SU-DHL-6 (cell line): ENCODE results near the gene SZRD1.

Experiments
- H2AFZ ChIP-seq: fragments of 200-600 bp; sonication (generic); 2 replicates; pipeline ENCODE4 v1.6.1; 2014; ENCODE audit warnings: low read depth, mild to moderate bottlenecking, moderate library complexity, mixed read lengths, antibody characterized with exemption, low read length; ENCODE audit not compliant: severe bottlenecking
- H3F3A ChIP-seq: fragments of 200-600 bp; shearing (Covaris generic); 2 replicates; pipeline ENCODE4 v1.6.0; 2016; ENCODE audit warnings: antibody characterized with exemption, mild to moderate bottlenecking; ENCODE audit not compliant: insufficient read depth
- H3K27ac ChIP-seq: fragments of 200-600 bp; sonication (generic); 2 replicates; pipeline ENCODE4 v1.5.1; 2016; ENCODE audit warnings: low read depth, mild to moderate bottlenecking, low read length, moderate library complexity, mixed read lengths
- H3K27me3 ChIP-seq: fragments of 200-600 bp; sonication (generic), shearing (Covaris generic); 2 replicates; pipeline ENCODE4 v1.6.0; 2014; ENCODE audit warnings: mild to moderate bottlenecking, low read length
- H3K36me3 ChIP-seq: fragments of 200-600 bp; sonication (generic); 2 replicates; pipeline ENCODE4 v1.6.1; 2014; ENCODE audit warnings: mild to moderate bottlenecking, low read length, mixed read lengths
- H3K4me2 ChIP-seq: fragments of 300-600, 200-600 bp; shearing (Covaris generic), sonication (generic); 2 replicates; pipeline ENCODE4 v1.6.0; 2014; ENCODE audit warnings: low read length, low read depth, mild to moderate bottlenecking; ENCODE audit not compliant: poor library complexity, severe bottlenecking
- H3K4me3 ChIP-seq: fragments of 200-600 bp; sonication (generic); 2 replicates; pipeline ENCODE4 v1.5.1; 2014; ENCODE audit warnings: antibody characterized with exemption, low read length, mild to moderate bottlenecking, mixed read lengths; ENCODE audit not compliant: insufficient read depth, poor library complexity, severe bottlenecking
- H3K79me2 ChIP-seq: fragments of 200-600 bp; sonication (generic); 2 replicates; pipeline ENCODE4 v1.6.1; 2014; ENCODE audit warnings: mild to moderate bottlenecking, low read length, moderate library complexity; ENCODE audit not compliant: insufficient read depth
- H3K9ac ChIP-seq: fragments of 200-600 bp; sonication (generic); 2 replicates; pipeline ENCODE4 v1.7.0; 2014; ENCODE audit warnings: mild to moderate bottlenecking, low read length
- H3K9me2 ChIP-seq: fragments of 200-600 bp; sonication (generic); replicated peaks from 2 replicates; pipeline ENCODE4 v1.6.1; 2014; ENCODE audit warnings: low read length; ENCODE audit not compliant: insufficient read depth
- H3K9me3 ChIP-seq: fragments of 200-600 bp; sonication (generic); 2 replicates; pipeline ENCODE4 v1.6.1; 2014; ENCODE audit warnings: low read length, mixed read lengths; ENCODE audit not compliant: insufficient read depth
- H4K20me1 ChIP-seq: fragments of 200-600 bp; sonication (generic); 2 replicates; pipeline ENCODE4 v1.6.1; 2014; ENCODE audit warnings: low read depth, mild to moderate bottlenecking, antibody characterized with exemption, low read length, moderate library complexity, mixed read lengths
- CTCF ChIP-seq: fragments of 200-600 bp; sonication (generic); IDR thresholded peaks from one replicate; pipeline ENCODE4 v1.5.1; 2017; ENCODE audit warnings: antibody characterized with exemption, mild to moderate bottlenecking, low read length, moderate library complexity; ENCODE audit not compliant: insufficient read depth, poor library complexity, severe bottlenecking
- EZH2phosphoT487 ChIP-seq: fragments of 200-600 bp; sonication (generic), shearing (Covaris generic); conservative IDR thresholded peaks from 2 replicates; pipeline ENCODE4 v1.6.1; 2018; ENCODE audit warnings: mild to moderate bottlenecking, antibody characterized with exemption, low read length, moderate library complexity, mixed read lengths

Gene SZRD1

DNA sequence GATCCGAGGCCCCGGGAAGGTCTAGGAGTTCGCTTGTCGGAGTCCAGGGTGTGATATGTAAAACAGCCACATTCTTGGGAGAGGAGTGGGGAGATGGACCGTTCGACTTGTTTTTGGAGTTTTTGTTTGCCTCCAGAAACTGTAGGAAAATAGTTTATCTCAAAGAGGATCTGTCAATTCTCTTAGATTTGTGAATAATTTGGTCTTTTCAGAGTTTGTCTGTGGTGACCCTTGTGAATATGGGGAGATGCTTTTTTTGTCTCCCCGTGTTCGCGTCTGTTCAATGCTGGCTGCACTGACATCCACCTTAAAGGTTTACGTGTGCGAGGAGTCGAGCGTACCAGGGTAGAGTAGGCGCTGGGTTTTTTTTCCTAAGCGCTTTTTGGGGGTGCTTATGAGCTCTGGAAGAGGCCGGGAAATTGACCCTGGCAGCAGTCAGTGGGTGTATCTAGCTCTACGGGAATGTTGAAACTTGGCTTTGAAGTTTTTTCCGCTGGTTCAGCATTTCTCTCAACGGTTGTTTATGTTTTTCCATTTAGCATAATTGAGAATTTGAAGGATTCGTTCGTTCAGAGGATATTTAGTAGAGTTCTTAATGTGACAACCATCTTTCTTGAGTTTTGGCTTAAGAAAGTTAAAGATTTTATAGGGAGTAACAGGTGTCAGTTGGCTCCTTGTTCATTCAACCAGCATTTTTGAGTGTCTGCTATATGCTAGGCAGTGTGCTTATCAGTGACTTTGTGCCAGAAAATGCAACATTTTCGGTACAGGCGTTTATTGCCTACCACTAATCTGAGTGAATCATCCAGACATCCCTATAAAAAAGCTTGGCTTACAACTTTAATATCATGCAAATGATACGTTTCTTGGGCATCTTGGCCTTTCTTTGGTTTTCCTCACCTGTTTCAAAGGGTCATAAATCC lies 1.2 kb downstream of the SZRD1 start:
- Histone ChIP-seq H3K36me3 (no peaks in the 10 kb centered on the region), H3K9ac (peak overlapping the region; percentile 95), H3K27me3 (no peaks in the 10 kb centered on the region), H3K9me2 (no peaks in the 10 kb centered on the region), H3K27ac (peak overlapping the region; percentile 73), H3K4me3 (peak overlapping the region; percentile 89), H4K20me1 (peaks cover 25% of the 10 kb centered on the region; the same call in 1 of the 2 replicates), H3K79me2 (peaks cover 59% of the 10 kb centered on the region), H3F3A (no peaks in the 10 kb centered on the region), H3K4me2 (peak overlapping the region; percentile 87), H3K9me3 (no peaks in the 10 kb centered on the region), H2AFZ (no peak overlapping the region)
- TF ChIP-seq EZH2phosphoT487: no peak
- no peak for TF ChIP-seq CTCF

- H3K9me3 ChIP-seq: no peaks in the 10 kb centered on the region
- H3K4me3 ChIP-seq: no peak overlapping the region
- no peak for TF ChIP-seq CTCF
- no peak for TF ChIP-seq EZH2phosphoT487
- no peak overlapping the region for H3K4me2 ChIP-seq
- H4K20me1 ChIP-seq: peaks cover 31% of the 10 kb centered on the region; the same call in 1 of the 2 replicates
- peaks cover 3% of the 10 kb centered on the region; the same call in 1 of the 2 replicates for H3F3A ChIP-seq
- H3K9ac ChIP-seq: no peak overlapping the region
- H3K79me2 ChIP-seq: peaks cover 75% of the 10 kb centered on the region
- no peaks in the 10 kb centered on the region for H3K36me3 ChIP-seq
- H3K27ac ChIP-seq: no peak overlapping the region
- no peaks in the 10 kb centered on the region for H3K27me3 ChIP-seq
- no peak overlapping the region for H2AFZ ChIP-seq
- H3K9me2 ChIP-seq: no peaks in the 10 kb centered on the region
Measured at GRCh38 chr1:16369821-16370220, 2.8 kb downstream of the SZRD1 start.

- no peak overlapping the region for H3K9ac ChIP-seq
- no peak overlapping the region for H3K27ac ChIP-seq
- H3K79me2 ChIP-seq: peaks cover 94% of the 10 kb centered on the region
- peaks cover 3% of the 10 kb centered on the region; the same call in 1 of the 2 replicates for H3F3A ChIP-seq
- no peaks in the 10 kb centered on the region for H3K9me2 ChIP-seq
- H3K36me3 ChIP-seq: no peaks in the 10 kb centered on the region
- H3K4me3 ChIP-seq: no peak overlapping the region
- no peak overlapping the region for H2AFZ ChIP-seq
- H4K20me1 ChIP-seq: peaks cover 32% of the 10 kb centered on the region; the same call in 1 of the 2 replicates
- no peak for TF ChIP-seq CTCF
- no peak overlapping the region for H3K4me2 ChIP-seq
- H3K9me3 ChIP-seq: no peaks in the 10 kb centered on the region
- no peaks in the 10 kb centered on the region for H3K27me3 ChIP-seq
Measured at GRCh38 chr1:16371725-16372124, 4.7 kb downstream of the SZRD1 start.
